H9 (cell line): ENCODE data around the gene SNX4. TPM values are rescaled to one million over a fixed set of nuclear protein-coding genes. Genes with fewer than 3 reads are reported as not detected.
"Not testable (repeated sequence)": the region's sequence is repeated elsewhere in the genome, so short reads cannot be mapped to it uniquely, and the experiment has no call there.

ENCODE experiments used
- DNase-seq: peaks from one replicate; pipeline ENCODE4 v3.0.0-alpha.2; 2017
- H2AFZ ChIP-seq: one replicate; pipeline ENCODE4 v1.6.1; 2013; ENCODE audit warnings: mild to moderate bottlenecking, low read length, control low read depth, moderate library complexity
- H2AK5ac ChIP-seq: 2 replicates; pipeline ENCODE4 v1.6.1; 2013; ENCODE audit warnings: low read length, control low read depth, mixed read lengths; ENCODE audit not compliant: insufficient read length
- H2BK120ac ChIP-seq: one replicate; pipeline ENCODE4 v1.6.1; 2013; ENCODE audit warnings: low read depth, mild to moderate bottlenecking, low read length, control low read depth, inconsistent platforms; ENCODE audit not compliant: poor library complexity, severe bottlenecking
- H2BK12ac ChIP-seq: 2 replicates; pipeline ENCODE4 v1.6.1; 2013; ENCODE audit warnings: low read length, control low read depth, mixed read lengths, low read depth; ENCODE audit not compliant: insufficient read length
- H2BK15ac ChIP-seq: 2 replicates; pipeline ENCODE4 v1.6.1; 2013; ENCODE audit warnings: low read depth, low read length, control low read depth
- H2BK20ac ChIP-seq: one replicate; pipeline ENCODE4 v1.6.1; 2013; ENCODE audit warnings: low read depth, mild to moderate bottlenecking, low read length, control low read depth, inconsistent platforms; ENCODE audit not compliant: poor library complexity, severe bottlenecking
- H2BK5ac ChIP-seq: 2 replicates; pipeline ENCODE4 v1.6.1; 2013; ENCODE audit warnings: low read length, control low read depth, mixed read lengths; ENCODE audit not compliant: insufficient read length
- H3K14ac ChIP-seq: 2 replicates; pipeline ENCODE4 v1.6.1; 2013; ENCODE audit warnings: low read length, control low read depth; ENCODE audit not compliant: insufficient read depth
- H3K18ac ChIP-seq: 2 replicates; pipeline ENCODE4 v1.6.1; 2013; ENCODE audit warnings: low read depth, mild to moderate bottlenecking, mixed read lengths, low read length, control low read depth; ENCODE audit not compliant: insufficient read length
- H3K23ac ChIP-seq: 2 replicates; pipeline ENCODE4 v1.6.1; 2013; ENCODE audit warnings: low read length, control low read depth, mixed read lengths, low read depth; ENCODE audit not compliant: insufficient read length
- H3K23me2 ChIP-seq: 2 replicates; pipeline ENCODE4 v1.6.1; 2013; ENCODE audit warnings: low read depth, mild to moderate bottlenecking, mixed read lengths, low read length, control low read depth; ENCODE audit not compliant: insufficient read length, poor library complexity, severe bottlenecking
- H3K27ac ChIP-seq: 2 replicates; pipeline ENCODE4 v1.5.1; 2013; ENCODE audit warnings: low read length, control low read depth, mixed read lengths, low read depth; ENCODE audit not compliant: insufficient read length
- H3K27me3 ChIP-seq: 2 replicates; pipeline ENCODE4 v1.6.1; 2013; ENCODE audit warnings: low read length, control low read depth, inconsistent platforms; ENCODE audit not compliant: insufficient read depth
- H3K4ac ChIP-seq: 2 replicates; pipeline ENCODE4 v1.6.1; 2013; ENCODE audit warnings: low read depth, mild to moderate bottlenecking, control low read depth, inconsistent platforms, low read length, moderate library complexity
- H3K4me1 ChIP-seq: 2 replicates; pipeline ENCODE4 v1.6.1; 2013; ENCODE audit warnings: low read length, control low read depth, inconsistent platforms; ENCODE audit not compliant: insufficient read depth
- H3K4me2 ChIP-seq: 2 replicates; pipeline ENCODE4 v1.6.1; 2013; ENCODE audit warnings: low read length, control low read depth, mixed read lengths; ENCODE audit not compliant: insufficient read length, insufficient read depth
- H3K56ac ChIP-seq: 2 replicates; pipeline ENCODE4 v1.6.1; 2013; ENCODE audit warnings: low read depth, mild to moderate bottlenecking, mixed read lengths, low read length, control low read depth; ENCODE audit not compliant: insufficient read length
- H3K79me1 ChIP-seq: 2 replicates; pipeline ENCODE4 v1.6.1; 2013; ENCODE audit warnings: low read depth, mild to moderate bottlenecking, moderate library complexity, low read length, control low read depth, inconsistent platforms; ENCODE audit not compliant: insufficient read depth, poor library complexity, severe bottlenecking
- H3K79me2 ChIP-seq: 2 replicates; pipeline ENCODE4 v1.6.1; 2013; ENCODE audit warnings: low read length, control low read depth, inconsistent platforms; ENCODE audit not compliant: insufficient read depth
- H3K9ac ChIP-seq: 2 replicates; pipeline ENCODE4 v1.6.1; 2013; ENCODE audit warnings: low read length, control low read depth, mixed read lengths; ENCODE audit not compliant: insufficient read length; ENCODE audit errors: extremely low read depth
- H3K9me3 ChIP-seq: one replicate; pipeline ENCODE4 v1.6.1; 2013; ENCODE audit warnings: low read depth, low read length, inconsistent platforms; ENCODE audit not compliant: control insufficient read depth
- H3T11ph ChIP-seq: one replicate; pipeline ENCODE4 v1.6.1; 2013; ENCODE audit warnings: mild to moderate bottlenecking, low read length, control low read depth, inconsistent platforms
- H4K20me1 ChIP-seq: one replicate; pipeline ENCODE4 v1.6.1; 2013; ENCODE audit not compliant: control insufficient read depth, insufficient read length, insufficient read depth
- H4K5ac ChIP-seq: 2 replicates; pipeline ENCODE4 v1.6.1; 2013; ENCODE audit warnings: low read depth, mild to moderate bottlenecking, mixed read lengths, low read length, control low read depth; ENCODE audit not compliant: insufficient read length
- H4K8ac ChIP-seq: replicated peaks from 2 replicates; pipeline ENCODE4 v1.6.1; 2013; ENCODE audit warnings: low read length, control low read depth, mixed read lengths, low read depth; ENCODE audit not compliant: insufficient read length
- H4K91ac ChIP-seq: 2 replicates; pipeline ENCODE4 v1.6.1; 2013; ENCODE audit warnings: low read depth, mild to moderate bottlenecking, moderate library complexity, mixed read lengths, low read length, control low read depth; ENCODE audit not compliant: insufficient read length
- H3K27ac Mint-ChIP-seq, 3 experiments: 2 replicates in 2 of 3; 3 replicates in 1 of 3; pipeline ENCODE4 v1.8.0; 2020 to 2021; ENCODE audit warnings: mixed read lengths in 3 of 3, mild to moderate bottlenecking in 1 of 3, moderate library complexity in 1 of 3
- H3K27me3 Mint-ChIP-seq: 2 replicates; pipeline ENCODE4 v1.8.0; 2021; ENCODE audit warnings: low read depth, mild to moderate bottlenecking, moderate library complexity, mixed read lengths
- H3K36me3 Mint-ChIP-seq, 3 experiments: 2 replicates in 2 of 3; 3 replicates in 1 of 3; pipeline ENCODE4 v1.8.0; 2020 to 2021; ENCODE audit warnings: low read depth in 3 of 3, mixed read lengths in 3 of 3; ENCODE audit not compliant: insufficient read depth in 1 of 3
- H3K4me1 Mint-ChIP-seq, 2 experiments: 2 replicates each; pipeline ENCODE4 v1.8.0; 2020; ENCODE audit warnings: mixed read lengths in 2 of 2
- H3K4me3 Mint-ChIP-seq, 2 experiments: 2 replicates in 1 of 2; 3 replicates in 1 of 2; pipeline ENCODE4 v1.8.0; 2020 to 2021; ENCODE audit warnings: mild to moderate bottlenecking in 2 of 2, mixed read lengths in 2 of 2, moderate library complexity in 1 of 2
- H3K9me3 Mint-ChIP-seq, 2 experiments: 2 replicates in 1 of 2; 3 replicates in 1 of 2; pipeline ENCODE4 v1.8.0; 2020; ENCODE audit warnings: mild to moderate bottlenecking in 2 of 2, mixed read lengths in 2 of 2, moderate library complexity in 1 of 2
- WGBS: extraction: QIAGEN DNeasy Blood & Tissue Kit; methylation state at CpG from one replicate; pipeline ENCODE4 v1.1.7; 2013; ENCODE audit warnings: missing lambda C conversion rate, low lambda C conversion rate, mixed read lengths; ENCODE audit not compliant: insufficient read length; ENCODE audit errors: extremely low coverage; 5-methylcytosine and 5-hydroxymethylcytosine counted together
- total RNA-seq: library from RNA; stranded (reverse); gene quantifications from 2 replicates; pipeline ENCODE4 v1.2.1, GENCODE V29; 2021
- TF ChIP-seq, protein P1 (sequence below): fragments of 200-600 bp; sonication (generic); conservative IDR thresholded peaks from 3 replicates; pipeline ENCODE4 v1.8.0; 2021; ENCODE audit warnings: antibody characterized with exemption, mild to moderate bottlenecking

Gene SNX4
- total RNA-seq, 1 experiment from 2014 or later: 29.5 TPM

DNA sequence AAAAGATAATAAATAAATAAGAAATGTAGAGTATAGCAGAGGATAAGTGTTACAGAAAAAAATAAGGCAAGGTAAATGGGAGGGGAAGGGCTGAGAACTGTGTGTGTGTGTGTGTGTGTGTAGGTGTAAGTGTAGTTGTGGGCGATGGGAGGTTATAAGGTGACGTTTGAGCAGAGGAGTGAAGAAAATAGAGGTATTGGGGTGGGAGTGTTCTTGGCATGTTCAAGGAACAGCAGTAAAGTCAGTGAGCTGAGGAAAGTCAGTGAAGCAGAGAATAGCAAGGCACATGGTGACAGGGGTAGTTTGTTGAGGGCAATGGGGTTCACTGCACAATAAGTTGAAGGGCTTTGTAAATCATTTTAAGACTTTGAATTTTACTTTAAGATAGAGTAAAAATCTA lies 113.9 kb downstream of the SNX4 start:
- Histone ChIP-seq H2BK5ac (no peak overlapping the region), H2BK12ac (no peak overlapping the region), H3K56ac (no peak overlapping the region), H3K79me2 (no peaks in the 10 kb centered on the region), H2BK15ac (no peak overlapping the region), H4K8ac (no peak overlapping the region), H3T11ph (no peak overlapping the region), H3K4me2 (no peak overlapping the region), H4K91ac (no peak overlapping the region), H4K5ac (no peak overlapping the region), H4K20me1 (no peaks in the 10 kb centered on the region), H3K79me1 (no peaks in the 10 kb centered on the region), H3K4ac (no peak overlapping the region), H3K23me2 (no peaks in the 10 kb centered on the region), H2BK20ac (no peak overlapping the region), H3K27me3 (no peaks in the 10 kb centered on the region), H2AK5ac (no peak overlapping the region), H3K23ac (no peak overlapping the region), H2AFZ (no peak overlapping the region), H3K9me3 (no peaks in the 10 kb centered on the region), H3K18ac (no peak overlapping the region), H3K4me1 (no peaks in the 10 kb centered on the region), H3K9ac (no peak overlapping the region), H3K27ac (no peak overlapping the region), H2BK120ac (no peak overlapping the region), H3K14ac (no peak overlapping the region)
- Mint-ChIP-seq H3K4me1 (peaks cover 3 to 8% of the 10 kb centered on the region in 2 experiments; a peak in 3 of 4 replicates), H3K27ac (no peak overlapping the region), H3K4me3 (no peak overlapping the region), H3K27me3 (peaks cover 3% of the 10 kb centered on the region; the same call in 1 of the 2 replicates), H3K36me3 (no peaks in the 10 kb centered on the region; a peak in 1 of 7 replicates), H3K9me3 (peaks cover 5 to 8% of the 10 kb centered on the region in 2 experiments; a peak in 4 of 5 replicates)
- DNase-seq: no peak
- TF ChIP-seq, protein P1, sequence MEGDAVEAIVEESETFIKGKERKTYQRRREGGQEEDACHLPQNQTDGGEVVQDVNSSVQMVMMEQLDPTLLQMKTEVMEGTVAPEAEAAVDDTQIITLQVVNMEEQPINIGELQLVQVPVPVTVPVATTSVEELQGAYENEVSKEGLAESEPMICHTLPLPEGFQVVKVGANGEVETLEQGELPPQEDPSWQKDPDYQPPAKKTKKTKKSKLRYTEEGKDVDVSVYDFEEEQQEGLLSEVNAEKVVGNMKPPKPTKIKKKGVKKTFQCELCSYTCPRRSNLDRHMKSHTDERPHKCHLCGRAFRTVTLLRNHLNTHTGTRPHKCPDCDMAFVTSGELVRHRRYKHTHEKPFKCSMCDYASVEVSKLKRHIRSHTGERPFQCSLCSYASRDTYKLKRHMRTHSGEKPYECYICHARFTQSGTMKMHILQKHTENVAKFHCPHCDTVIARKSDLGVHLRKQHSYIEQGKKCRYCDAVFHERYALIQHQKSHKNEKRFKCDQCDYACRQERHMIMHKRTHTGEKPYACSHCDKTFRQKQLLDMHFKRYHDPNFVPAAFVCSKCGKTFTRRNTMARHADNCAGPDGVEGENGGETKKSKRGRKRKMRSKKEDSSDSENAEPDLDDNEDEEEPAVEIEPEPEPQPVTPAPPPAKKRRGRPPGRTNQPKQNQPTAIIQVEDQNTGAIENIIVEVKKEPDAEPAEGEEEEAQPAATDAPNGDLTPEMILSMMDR: no peak
- 100% methylated on average over 2 of the region's 2 CpGs for WGBS

DNA sequence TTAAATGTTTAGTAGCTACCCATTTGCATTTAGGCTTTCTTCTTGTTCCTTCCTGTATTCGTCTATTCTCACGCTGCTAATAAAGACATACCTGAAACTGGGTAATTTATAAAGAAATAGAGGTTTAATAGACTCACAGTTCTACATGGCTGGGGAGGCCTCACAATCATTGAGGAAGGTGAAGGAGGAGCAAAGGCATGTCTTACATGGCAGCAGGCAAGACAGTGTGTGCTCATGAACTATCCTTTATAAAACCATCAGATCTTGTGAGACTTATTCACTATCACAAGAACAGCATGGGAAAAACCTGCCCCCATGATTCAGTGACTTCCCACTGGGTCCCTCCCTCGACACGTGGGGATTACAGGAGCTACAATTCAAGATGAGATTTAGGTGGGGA lies 114.5 kb downstream of the SNX4 start:
- not testable (repeated sequence) for H2AK5ac ChIP-seq, H2BK120ac ChIP-seq, H3K4me3 Mint-ChIP-seq, H3K9me3 ChIP-seq, H4K8ac ChIP-seq, H2BK15ac ChIP-seq, H3K27ac Mint-ChIP-seq, H2AFZ ChIP-seq, H3K23me2 ChIP-seq, H2BK12ac ChIP-seq, H3K4me1 Mint-ChIP-seq, H3K79me2 ChIP-seq, H3K27me3 Mint-ChIP-seq, H4K5ac ChIP-seq, H4K91ac ChIP-seq, H3K79me1 ChIP-seq, H3K9ac ChIP-seq, DNase-seq, H3K9me3 Mint-ChIP-seq, H2BK20ac ChIP-seq, H3K36me3 Mint-ChIP-seq, H3K27me3 ChIP-seq, H3T11ph ChIP-seq, H3K4ac ChIP-seq, H3K4me2 ChIP-seq, H3K56ac ChIP-seq, H3K23ac ChIP-seq, H3K14ac ChIP-seq, H2BK5ac ChIP-seq, H3K18ac ChIP-seq, H3K27ac ChIP-seq, H3K4me1 ChIP-seq, H4K20me1 ChIP-seq
- WGBS: no CpG with 5 or more reads among the region's 4 CpGs
